ENCODE results near the gene RAB33A. TPM values are rescaled to one million over a fixed set of nuclear protein-coding genes. Genes with fewer than 3 reads are reported as not detected.

The RAB33A gene
- polyA plus RNA-seq (2013) = 1.0 and 1.1 TPM in 2 replicates

DNA sequence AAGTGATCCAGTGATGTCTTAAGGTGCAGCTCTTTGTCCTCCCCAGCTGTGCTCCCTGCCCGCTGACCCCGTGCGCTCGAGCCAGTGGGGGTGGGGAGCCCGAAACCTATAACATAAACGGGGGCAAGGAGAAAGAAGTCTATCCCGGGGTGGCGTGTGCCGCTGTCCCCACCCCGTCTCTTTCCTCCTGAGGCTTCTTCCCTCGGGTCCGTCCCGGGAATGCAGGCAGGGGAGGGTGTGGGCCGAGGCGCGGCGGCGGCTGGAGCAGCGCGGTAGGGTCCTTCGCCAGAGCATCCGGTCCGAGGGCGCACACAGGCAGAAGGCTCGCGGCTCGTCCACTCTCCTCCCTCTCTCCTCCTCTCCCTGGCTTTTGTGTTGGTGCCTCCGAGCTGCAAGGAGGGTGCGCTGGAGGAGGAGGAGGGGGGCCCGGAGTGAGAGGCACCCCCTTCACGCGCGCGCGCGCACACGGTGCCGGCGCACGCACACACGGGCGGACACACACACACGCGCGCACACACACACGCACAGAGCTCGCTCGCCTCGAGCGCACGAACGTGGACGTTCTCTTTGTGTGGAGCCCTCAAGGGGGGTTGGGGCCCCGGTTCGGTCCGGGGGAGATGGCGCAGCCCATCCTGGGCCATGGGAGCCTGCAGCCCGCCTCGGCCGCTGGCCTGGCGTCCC lies at the start of gene RAB33A:
RAB33A (plus strand) TSS at position 517 of the 681 bp plus-strand sequence; CDS start at position 618, 101 bp downstream.
- Histone ChIP-seq H3K27ac (ENCODE audit: low read depth, low read length) (no peak within 1 kb of the TSS), H3K9ac (ENCODE audit: low read length) (no peak within 1 kb of the TSS), H3K79me2 (ENCODE audit: control insufficient read depth, insufficient read depth, low read length, poor library complexity) (peaks cover 2% of the 10 kb centered on the region), H3K4me3 (ENCODE audit: low read depth, low read length) (peak within 1 kb of the TSS; percentile 68), H2BK12ac (ENCODE audit: low read length) (peak within 1 kb of the TSS; percentile 45), H3K4me1 (ENCODE audit: control insufficient read depth in 1 of 2, insufficient read depth in 2 of 2, low read length in 2 of 2) (peaks cover 11 to 22% of the 10 kb centered on the region in 2 experiments), H3K27me3 (ENCODE audit: insufficient read depth, low read length) (no peaks in the 10 kb centered on the region), H3K14ac (ENCODE audit: low read length) (peak within 1 kb of the TSS; percentile 71), H4K91ac (ENCODE audit: low read depth, low read length) (peak within 1 kb of the TSS; percentile 35), H3K79me1 (ENCODE audit: low read length) (peaks cover 11% of the 10 kb centered on the region), H3K4me2 (ENCODE audit: low read length) (peak within 1 kb of the TSS; percentile 90), H3K4ac (ENCODE audit: low read depth, low read length) (no peak within 1 kb of the TSS), H4K8ac (ENCODE audit: low read depth, low read length) (peak within 1 kb of the TSS; percentile 58), H3K36me3 (ENCODE audit: control insufficient read depth in 1 of 2, insufficient read depth in 2 of 2, low read length in 2 of 2) (no peaks in the 10 kb centered on the region), H3K23ac (ENCODE audit: low read length) (no peak within 1 kb of the TSS), H2BK5ac (ENCODE audit: low read depth, low read length, poor library complexity) (no peak within 1 kb of the TSS), H2BK120ac (ENCODE audit: insufficient read depth, low read length, poor library complexity) (peak within 1 kb of the TSS; percentile 68), H4K12ac (ENCODE audit: low read depth, low read length) (peak within 1 kb of the TSS; percentile 46), H2AFZ (ENCODE audit: insufficient read depth, low read length, poor library complexity) (peak within 1 kb of the TSS; percentile 94), H2AK5ac (ENCODE audit: low read length) (peak within 1 kb of the TSS; percentile 35), H3K18ac (ENCODE audit: low read length) (peak within 1 kb of the TSS; percentile 80), H3K9me3 (ENCODE audit: insufficient read depth, low read depth, low read length) (no peaks in the 10 kb centered on the region)
- no CpG with 5 or more reads among the region's 61 CpGs for WGBS (ENCODE audit: extremely low coverage, insufficient coverage, insufficient read length)
- peak in 1 of 2 donors; percentile 8 for DNase-seq

DNA sequence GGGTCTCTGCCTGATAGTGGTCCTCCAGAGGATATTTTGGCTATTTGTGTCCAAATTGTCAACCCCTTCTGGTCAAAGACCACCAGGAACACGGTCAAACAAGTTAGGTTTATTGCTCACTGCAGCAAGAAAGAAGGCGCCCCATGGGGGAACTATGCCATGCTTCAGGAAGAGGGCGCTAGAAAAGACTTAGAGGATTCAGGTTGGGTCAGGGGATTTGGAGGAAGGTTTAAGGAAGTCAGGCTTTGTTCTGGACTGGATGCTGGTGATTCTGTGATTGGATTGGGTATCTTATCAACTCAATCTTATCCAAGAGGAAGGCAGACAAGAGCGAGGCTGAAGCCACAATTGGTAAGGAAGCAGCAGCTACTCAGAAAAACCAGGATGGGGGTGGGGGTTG lies 47.2 kb upstream of the RAB33A start:
- no peaks in the 10 kb centered on the region for H3K27me3 ChIP-seq (ENCODE audit: insufficient read depth, low read length)
- H2AK5ac ChIP-seq (ENCODE audit: low read length) = peak overlapping the region; percentile 58
- H3K18ac ChIP-seq (ENCODE audit: low read length) = no peak overlapping the region
- H2BK120ac ChIP-seq (ENCODE audit: insufficient read depth, low read length, poor library complexity) = peak overlapping the region; percentile 36
- H3K79me1 ChIP-seq (ENCODE audit: low read length) = peaks cover 24% of the 10 kb centered on the region
- peak overlapping the region; percentile 98 for H2BK12ac ChIP-seq (ENCODE audit: low read length)
- WGBS (ENCODE audit: extremely low coverage, insufficient coverage, insufficient read length) = no CpG with 5 or more reads among the region's 4 CpGs
- H2AFZ ChIP-seq (ENCODE audit: insufficient read depth, low read length, poor library complexity) = no peak overlapping the region
- H3K4me1 ChIP-seq (ENCODE audit: control insufficient read depth in 1 of 2, insufficient read depth in 2 of 2, low read length in 2 of 2) = peaks cover 20 to 32% of the 10 kb centered on the region in 2 experiments
- H3K9ac ChIP-seq (ENCODE audit: low read length) = no peak overlapping the region
- no peak overlapping the region for H3K4me3 ChIP-seq (ENCODE audit: low read depth, low read length)
- H4K8ac ChIP-seq (ENCODE audit: low read depth, low read length) = peak overlapping the region; percentile 43
- no peaks in the 10 kb centered on the region for H3K9me3 ChIP-seq (ENCODE audit: insufficient read depth, low read depth, low read length)
- DNase-seq = peak in 1 of 2 donors; percentile 38
- H4K91ac ChIP-seq (ENCODE audit: low read depth, low read length) = peak overlapping the region; percentile 84
- peaks cover 7 to 8% of the 10 kb centered on the region in 2 experiments for H3K36me3 ChIP-seq (ENCODE audit: control insufficient read depth in 1 of 2, insufficient read depth in 2 of 2, low read length in 2 of 2)
- peak overlapping the region; percentile 25 for H3K4me2 ChIP-seq (ENCODE audit: low read length)
- no peak overlapping the region for H4K12ac ChIP-seq (ENCODE audit: low read depth, low read length)
- H3K79me2 ChIP-seq (ENCODE audit: control insufficient read depth, insufficient read depth, low read length, poor library complexity) = peaks cover 5% of the 10 kb centered on the region
- H3K14ac ChIP-seq (ENCODE audit: low read length) = peak overlapping the region; percentile 80
- H3K27ac ChIP-seq (ENCODE audit: low read depth, low read length) = peak overlapping the region; percentile 92
- no peak overlapping the region for H3K4ac ChIP-seq (ENCODE audit: low read depth, low read length)
- H3K23ac ChIP-seq (ENCODE audit: low read length) = no peak overlapping the region
- H2BK5ac ChIP-seq (ENCODE audit: low read depth, low read length, poor library complexity) = peak overlapping the region; percentile 87

DNA sequence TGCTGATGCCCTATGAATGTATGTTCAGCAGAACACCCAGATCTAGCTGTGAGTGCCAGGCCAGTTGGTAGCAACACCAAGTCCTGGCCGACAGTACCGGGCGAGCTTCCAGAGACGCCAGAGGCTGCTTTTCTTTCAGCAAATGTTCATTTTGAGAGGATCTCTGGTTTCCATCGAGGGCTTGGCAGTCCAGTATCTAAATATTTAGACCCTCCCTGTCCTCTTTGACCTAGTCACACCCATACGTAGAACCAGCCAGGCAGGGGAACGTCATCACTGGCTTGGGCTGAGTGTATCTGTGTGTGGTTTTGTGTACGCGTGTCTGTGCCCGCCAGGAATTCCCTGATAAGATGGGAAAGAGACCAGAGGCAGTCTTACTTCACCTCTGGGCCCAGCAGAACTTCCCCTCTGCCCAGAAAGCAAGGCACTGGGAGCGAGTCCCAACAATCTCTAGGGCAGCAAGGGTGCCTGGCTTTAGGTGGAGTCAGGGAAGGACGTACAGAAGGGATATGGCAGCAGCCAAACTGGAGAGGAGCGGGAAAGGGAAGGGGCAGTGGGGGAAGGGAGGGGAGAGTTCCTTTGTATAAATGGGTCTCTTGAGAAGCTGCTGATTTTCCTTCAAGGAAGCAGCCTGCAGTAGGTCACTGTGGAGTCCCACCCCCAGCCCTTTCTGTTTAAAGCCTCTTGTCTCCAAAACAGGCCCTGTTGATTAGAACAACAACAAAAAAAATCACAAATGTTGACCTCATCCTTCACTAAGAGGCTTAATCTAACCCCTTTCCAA lies 46.5 kb upstream of the RAB33A start:
- WGBS (ENCODE audit: extremely low coverage, insufficient coverage, insufficient read length) = no CpG with 5 or more reads among the region's 13 CpGs
- peak overlapping the region; percentile 84 for H4K91ac ChIP-seq (ENCODE audit: low read depth, low read length)
- peak overlapping the region; percentile 51 for H3K4me2 ChIP-seq (ENCODE audit: low read length)
- peak overlapping the region; percentile 87 for H2BK5ac ChIP-seq (ENCODE audit: low read depth, low read length, poor library complexity)
- peak overlapping the region; percentile 81 for H2BK120ac ChIP-seq (ENCODE audit: insufficient read depth, low read length, poor library complexity)
- no peak overlapping the region for H2AFZ ChIP-seq (ENCODE audit: insufficient read depth, low read length, poor library complexity)
- peak overlapping the region; percentile 92 for H3K27ac ChIP-seq (ENCODE audit: low read depth, low read length)
- H3K36me3 ChIP-seq (ENCODE audit: control insufficient read depth in 1 of 2, insufficient read depth in 2 of 2, low read length in 2 of 2) = peaks cover 9 to 12% of the 10 kb centered on the region in 2 experiments
- H3K27me3 ChIP-seq (ENCODE audit: insufficient read depth, low read length) = no peaks in the 10 kb centered on the region
- H3K79me2 ChIP-seq (ENCODE audit: control insufficient read depth, insufficient read depth, low read length, poor library complexity) = peaks cover 5% of the 10 kb centered on the region
- H2BK12ac ChIP-seq (ENCODE audit: low read length) = peak overlapping the region; percentile 13
- H3K14ac ChIP-seq (ENCODE audit: low read length) = peak overlapping the region; percentile 80
- H3K23ac ChIP-seq (ENCODE audit: low read length) = no peak overlapping the region
- H3K4me1 ChIP-seq (ENCODE audit: control insufficient read depth in 1 of 2, insufficient read depth in 2 of 2, low read length in 2 of 2) = peaks cover 17 to 27% of the 10 kb centered on the region in 2 experiments
- peak overlapping the region; percentile 78 for H4K8ac ChIP-seq (ENCODE audit: low read depth, low read length)
- DNase-seq = peak; percentile 89
- H3K9ac ChIP-seq (ENCODE audit: low read length) = no peak overlapping the region
- H3K18ac ChIP-seq (ENCODE audit: low read length) = peak overlapping the region; percentile 56
- peaks cover 24% of the 10 kb centered on the region for H3K79me1 ChIP-seq (ENCODE audit: low read length)
- H4K12ac ChIP-seq (ENCODE audit: low read depth, low read length) = peak overlapping the region; percentile 82
- no peak overlapping the region for H3K4me3 ChIP-seq (ENCODE audit: low read depth, low read length)
- H3K4ac ChIP-seq (ENCODE audit: low read depth, low read length) = no peak overlapping the region
- H2AK5ac ChIP-seq (ENCODE audit: low read length) = peak overlapping the region; percentile 58
- no peaks in the 10 kb centered on the region for H3K9me3 ChIP-seq (ENCODE audit: insufficient read depth, low read depth, low read length)

GRCh38 chrX:130130990-130131389 lies 40.8 kb upstream of the RAB33A start:
- H2AFZ ChIP-seq (ENCODE audit: insufficient read depth, low read length, poor library complexity) = no peak overlapping the region
- no peak overlapping the region for H3K4me3 ChIP-seq (ENCODE audit: low read depth, low read length)
- peaks cover under 1% of the 10 kb centered on the region for H3K79me1 ChIP-seq (ENCODE audit: low read length)
- H2AK5ac ChIP-seq (ENCODE audit: low read length) = no peak overlapping the region
- H3K27me3 ChIP-seq (ENCODE audit: insufficient read depth, low read length) = no peaks in the 10 kb centered on the region
- no peak overlapping the region for H3K14ac ChIP-seq (ENCODE audit: low read length)
- no peak overlapping the region for H3K9ac ChIP-seq (ENCODE audit: low read length)
- H2BK120ac ChIP-seq (ENCODE audit: insufficient read depth, low read length, poor library complexity) = no peak overlapping the region
- no peak overlapping the region for H4K12ac ChIP-seq (ENCODE audit: low read depth, low read length)
- no peak overlapping the region for H3K18ac ChIP-seq (ENCODE audit: low read length)
- H4K91ac ChIP-seq (ENCODE audit: low read depth, low read length) = no peak overlapping the region
- no peak overlapping the region for H2BK12ac ChIP-seq (ENCODE audit: low read length)
- no peak for DNase-seq
- no peak overlapping the region for H3K23ac ChIP-seq (ENCODE audit: low read length)
- no peak overlapping the region for H2BK5ac ChIP-seq (ENCODE audit: low read depth, low read length, poor library complexity)
- no peaks in the 10 kb centered on the region for H3K9me3 ChIP-seq (ENCODE audit: insufficient read depth, low read depth, low read length)
- H3K4me1 ChIP-seq (ENCODE audit: control insufficient read depth in 1 of 2, insufficient read depth in 2 of 2, low read length in 2 of 2) = peaks cover 1% of the 10 kb centered on the region in 2 experiments
- H3K27ac ChIP-seq (ENCODE audit: low read depth, low read length) = no peak overlapping the region
- H3K4ac ChIP-seq (ENCODE audit: low read depth, low read length) = no peak overlapping the region
- H3K4me2 ChIP-seq (ENCODE audit: low read length) = no peak overlapping the region
- H3K79me2 ChIP-seq (ENCODE audit: control insufficient read depth, insufficient read depth, low read length, poor library complexity) = peaks cover under 1% of the 10 kb centered on the region
- no peak overlapping the region for H4K8ac ChIP-seq (ENCODE audit: low read depth, low read length)
- peaks cover 17 to 29% of the 10 kb centered on the region in 2 experiments for H3K36me3 ChIP-seq (ENCODE audit: control insufficient read depth in 1 of 2, insufficient read depth in 2 of 2, low read length in 2 of 2)
- no CpG with 5 or more reads among the region's 5 CpGs for WGBS (ENCODE audit: extremely low coverage, insufficient coverage, insufficient read length)

All from trophoblast cell (in vitro differentiated cells and primary cell).